AG08395 (cell line): ENCODE data around the gene RIMS4.

ENCODE experiments used
- DNase-seq: peaks from one replicate; pipeline ENCODE4 v3.0.0; 2012; ENCODE audit warnings: mixed read lengths, low spot score

The RIMS4 gene

DNA sequence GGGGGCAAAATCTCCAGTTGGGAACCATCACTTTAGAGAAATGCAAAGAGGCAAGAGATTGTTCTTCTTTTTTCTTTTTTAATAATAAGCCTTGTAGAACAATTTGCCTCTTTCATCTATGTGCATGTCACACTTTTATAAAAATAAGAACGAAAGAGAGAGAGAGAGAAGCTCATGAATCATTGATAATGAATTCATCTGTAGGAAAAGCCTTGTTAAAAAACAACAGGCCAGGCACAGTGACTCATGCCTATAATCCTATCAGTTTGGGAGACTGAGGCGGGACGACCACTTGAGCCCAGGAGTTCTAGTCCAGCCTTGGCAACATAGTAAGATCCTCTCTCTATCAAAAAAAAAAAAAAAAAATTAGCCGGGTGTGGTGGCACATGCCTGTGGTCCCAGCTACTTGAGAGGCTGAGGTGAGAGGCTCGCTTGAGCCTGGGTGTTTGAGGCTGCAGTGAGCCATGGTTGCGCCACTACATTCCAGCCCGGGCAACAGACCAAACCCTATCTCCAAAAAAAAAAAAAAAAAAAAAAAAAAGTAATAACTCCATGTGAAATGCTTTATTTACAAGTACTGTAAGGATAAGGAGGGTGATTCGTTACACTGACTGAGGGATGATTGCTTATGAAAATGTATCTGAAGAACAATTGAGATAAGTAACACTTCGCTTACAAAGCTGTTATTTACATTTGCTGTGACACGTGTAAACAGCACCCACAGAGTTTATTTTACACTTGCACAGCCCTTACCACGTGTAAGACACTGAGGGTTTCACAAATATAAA is 89.2 kb downstream of the RIMS4 start:
- peak; percentile 51 for DNase-seq

DNA sequence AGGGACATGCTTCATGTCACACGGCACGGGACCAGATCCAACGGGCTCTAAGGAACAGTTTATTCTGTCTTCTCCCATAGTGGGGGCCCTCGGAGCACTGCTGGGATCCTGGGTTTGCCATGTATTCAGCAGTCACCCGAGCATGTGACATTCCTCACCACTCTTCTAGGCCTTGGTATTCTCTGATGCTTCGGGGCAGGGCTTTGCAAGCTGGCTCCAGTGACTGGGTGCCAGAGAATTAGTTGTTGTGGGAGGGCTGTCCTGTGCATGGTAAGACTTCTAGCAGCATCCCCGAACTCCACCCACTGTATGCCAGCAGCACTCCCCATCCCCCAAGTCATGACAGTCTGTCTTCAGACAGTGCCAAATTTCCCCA is 89.7 kb downstream of the RIMS4 start:
- DNase-seq = peak; percentile 83

DNA sequence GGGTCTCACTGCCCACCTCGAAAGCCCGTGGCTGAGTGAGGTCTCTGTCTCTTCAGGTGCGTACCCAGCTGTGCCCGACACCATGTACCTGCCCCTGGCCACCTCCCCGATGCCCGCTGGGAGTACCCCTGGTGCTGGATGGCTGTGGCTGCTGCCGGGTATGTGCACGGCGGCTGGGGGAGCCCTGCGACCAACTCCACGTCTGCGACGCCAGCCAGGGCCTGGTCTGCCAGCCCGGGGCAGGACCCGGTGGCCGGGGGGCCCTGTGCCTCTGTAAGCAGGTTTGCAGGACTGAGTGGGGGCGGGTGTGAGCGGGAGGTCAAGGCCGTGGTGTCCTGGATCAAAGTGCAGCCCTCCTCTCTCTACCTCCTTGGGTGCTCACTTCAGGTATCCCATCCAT is 90.5 kb downstream of the RIMS4 start:
- DNase-seq = no peak

DNA sequence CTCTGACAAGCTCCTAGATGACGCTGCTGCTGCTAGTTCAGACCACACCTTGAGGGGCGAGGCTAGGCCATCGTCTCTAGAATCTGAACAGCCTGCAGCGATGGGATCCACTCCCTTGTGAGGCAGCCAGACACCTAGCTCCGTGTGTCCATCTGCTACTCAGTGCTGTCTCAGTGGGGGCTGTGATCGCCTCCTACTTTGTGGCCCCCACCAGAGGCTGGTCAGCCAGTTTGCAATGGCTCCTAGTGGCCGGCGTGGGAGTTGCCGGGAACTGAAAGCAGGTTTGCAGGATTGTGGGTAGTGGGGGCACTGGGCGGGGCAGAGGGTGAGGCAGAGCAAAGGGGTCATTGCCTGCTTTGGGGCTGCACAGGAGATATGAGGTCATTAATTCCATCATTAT is 92.4 kb downstream of the RIMS4 start:
- no peak for DNase-seq

DNA sequence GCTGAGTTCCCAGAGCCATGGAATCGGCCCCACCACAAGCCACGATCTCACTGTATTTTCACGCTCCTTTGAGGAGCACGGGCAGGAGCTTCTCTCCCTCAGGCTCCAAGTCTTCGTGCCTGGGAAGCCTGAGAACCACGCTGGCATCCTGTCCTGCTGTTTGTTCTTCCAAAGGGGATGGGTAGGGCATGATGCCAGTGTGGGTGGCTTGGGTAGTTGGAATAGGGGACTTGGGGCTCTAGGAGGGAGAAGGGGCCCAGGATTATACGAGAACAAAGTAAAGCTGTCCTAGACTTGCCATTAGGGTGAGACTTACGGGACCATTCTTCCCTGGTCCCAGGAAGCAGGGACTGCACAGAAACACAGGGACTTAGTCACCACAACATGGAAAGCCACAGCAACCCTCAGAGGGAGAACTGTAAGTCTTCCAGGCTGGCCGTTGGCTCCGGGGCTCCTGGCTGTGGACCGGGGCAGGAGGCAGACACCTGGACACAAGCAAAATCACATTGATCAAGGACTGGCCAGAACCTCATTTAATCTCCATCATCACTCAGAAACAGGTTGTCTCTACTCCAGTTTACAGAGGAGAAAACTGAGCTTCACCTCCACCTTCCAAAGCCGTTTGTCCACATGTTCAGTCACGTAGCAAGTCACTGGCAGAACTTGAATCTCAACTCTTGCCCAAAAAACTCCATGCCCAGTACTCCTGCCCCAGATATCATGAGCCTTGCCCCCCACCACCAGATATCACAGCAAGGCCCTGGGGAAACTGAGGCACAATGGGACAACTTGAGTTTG is 93.8 kb downstream of the RIMS4 start:
- DNase-seq = peak; percentile 37

DNA sequence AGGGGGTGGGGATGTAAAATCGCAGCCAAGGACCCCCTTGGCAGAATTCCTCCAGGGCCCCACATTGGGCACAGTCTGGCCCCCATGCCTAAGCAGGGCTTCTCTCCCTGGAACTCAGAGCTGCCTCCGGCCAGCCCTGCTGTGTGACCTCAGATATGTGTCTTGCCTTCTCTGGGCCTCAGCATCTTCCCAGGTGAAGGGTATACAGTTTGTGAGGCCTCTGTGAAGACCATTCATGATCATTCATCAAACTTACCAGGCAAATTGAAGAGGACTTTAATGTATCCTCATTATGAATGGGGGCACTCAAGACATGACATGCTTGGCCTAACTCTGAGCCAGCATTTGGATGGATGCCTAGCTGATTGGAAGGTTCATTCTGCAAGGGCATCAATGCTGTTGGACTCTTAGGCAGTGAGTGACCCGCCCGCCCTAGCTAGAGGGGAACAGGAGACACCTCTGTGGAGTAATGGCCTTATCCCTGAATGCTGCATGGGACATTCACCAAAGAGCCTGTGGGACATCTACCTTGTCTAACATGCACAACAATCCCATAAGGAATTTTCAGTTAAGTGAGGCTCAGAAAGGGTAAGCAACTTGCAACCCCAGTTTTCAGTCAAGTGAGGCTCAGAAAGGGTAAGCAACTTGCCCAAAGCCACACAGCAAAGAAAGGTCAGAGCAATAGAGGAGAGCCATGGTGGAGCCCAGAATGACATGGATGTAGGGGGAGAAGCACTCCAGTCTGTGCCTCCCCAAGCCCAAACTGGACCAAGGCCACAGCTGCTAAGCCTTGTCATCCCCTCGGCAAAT is 94.6 kb downstream of the RIMS4 start:
- no peak for DNase-seq

DNA sequence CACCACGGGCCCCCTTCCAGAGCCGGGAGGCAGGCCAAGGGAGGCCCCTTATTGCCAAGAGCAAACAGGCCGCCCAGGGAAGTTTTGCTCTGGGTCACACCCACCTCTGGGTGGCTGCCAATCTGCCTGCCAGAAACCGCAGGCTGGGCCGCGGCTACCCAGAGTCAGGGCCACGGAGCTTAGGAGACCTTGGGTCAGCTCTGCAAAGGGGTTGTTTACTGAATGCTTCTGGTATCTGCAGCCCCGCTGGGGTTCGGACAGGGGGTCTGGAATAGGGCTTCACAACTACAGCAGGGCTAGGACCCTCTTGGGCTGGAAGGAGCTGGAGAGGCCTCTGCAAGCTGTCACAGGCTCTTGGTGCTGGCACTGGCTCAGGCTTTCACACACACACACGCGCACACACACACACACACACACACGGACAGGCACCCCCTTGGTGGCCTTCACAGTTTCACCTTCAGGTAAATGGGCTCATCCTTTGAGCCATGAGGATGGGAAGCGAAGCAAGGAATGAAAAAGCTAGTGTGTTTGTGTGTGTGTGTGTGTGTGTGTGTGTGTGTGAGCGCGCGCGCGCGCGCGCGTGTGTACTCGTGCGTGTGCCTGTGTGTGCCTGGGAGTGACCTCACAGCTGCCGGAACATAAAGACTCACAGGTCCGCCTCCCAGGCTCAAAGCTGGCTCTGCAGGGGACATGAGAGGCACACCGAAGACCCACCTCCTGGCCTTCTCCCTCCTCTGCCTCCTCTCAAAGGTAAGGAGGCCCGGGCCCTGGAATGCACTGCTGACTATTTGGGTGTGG is 95.4 kb downstream of the RIMS4 start, which contains the start of gene CCN5:
Gene CCN5, plus strand, starts transcription at position 669 of the 798 bp plus-strand sequence. Its CDS starts 22 bp downstream, at position 691.
- peak; percentile 90 for DNase-seq

DNA sequence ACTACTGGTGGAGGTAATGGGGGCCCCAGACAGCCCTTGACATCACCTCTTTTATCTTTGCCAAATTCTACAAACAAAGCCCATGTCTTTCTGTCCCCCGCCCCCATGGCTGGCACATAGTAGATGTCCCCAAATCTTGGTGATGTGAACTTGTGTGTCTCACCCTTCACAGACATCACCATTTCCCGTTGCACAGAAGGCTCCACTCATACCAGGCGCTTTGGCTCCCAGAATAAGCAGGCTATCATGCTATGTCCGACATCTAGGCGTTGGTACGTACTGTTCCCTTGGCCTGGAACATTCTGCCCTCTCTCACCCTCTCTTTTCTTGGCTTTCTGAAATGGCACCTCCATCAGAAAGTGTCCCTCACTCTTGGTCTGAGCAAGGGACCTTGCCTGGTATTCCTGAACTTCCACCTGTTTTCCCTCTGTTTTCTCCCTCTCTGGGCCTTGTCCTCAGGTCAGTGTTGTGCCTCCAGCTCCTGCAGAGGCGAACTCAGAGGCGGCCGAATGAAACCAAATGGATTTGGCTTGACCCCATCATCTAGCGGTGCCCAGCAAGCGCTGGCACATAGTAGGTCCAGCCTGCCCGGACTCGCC is 96.1 kb downstream of the RIMS4 start:
- DNase-seq = no peak

DNA sequence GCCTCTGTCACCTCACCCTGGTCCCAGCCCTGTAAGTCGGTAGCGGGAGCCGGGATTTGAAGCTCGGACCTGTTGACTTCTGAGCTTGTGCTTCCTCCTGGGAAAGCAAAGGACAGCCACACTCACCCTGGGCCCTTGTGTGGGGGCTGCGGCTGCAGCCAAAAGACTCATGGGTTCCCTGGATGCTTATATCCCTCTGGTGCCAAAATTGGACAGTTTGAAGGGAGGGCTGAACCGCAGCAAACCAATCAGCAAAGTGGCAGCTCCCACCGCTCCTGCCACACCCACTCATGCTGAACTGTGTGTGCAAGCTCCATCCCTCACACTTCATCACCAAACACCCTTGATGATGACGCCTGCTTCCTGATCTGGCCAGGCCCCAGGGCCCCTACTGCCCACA is 99.1 kb downstream of the RIMS4 start:
- no peak for DNase-seq

DNA sequence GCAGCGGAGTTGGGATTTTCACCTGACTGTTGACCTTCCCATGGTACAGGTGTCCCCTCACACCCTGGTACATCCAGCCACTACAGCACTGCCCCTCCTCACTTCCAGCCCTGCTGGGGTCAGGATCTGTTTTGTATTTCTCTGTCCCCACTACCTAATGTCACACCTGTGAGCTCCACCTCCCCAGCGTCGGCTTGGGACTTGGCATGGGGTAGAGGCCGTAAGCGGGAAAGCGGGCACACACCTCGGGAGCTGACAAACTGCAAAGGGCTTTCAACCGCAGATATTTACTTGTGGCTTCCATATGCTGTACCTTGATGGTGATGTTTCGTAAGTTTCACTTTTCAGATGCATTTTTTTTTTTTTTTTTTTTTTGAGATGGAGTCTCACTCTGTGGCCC is 100.5 kb downstream of the RIMS4 start:
- DNase-seq = no peak

DNA sequence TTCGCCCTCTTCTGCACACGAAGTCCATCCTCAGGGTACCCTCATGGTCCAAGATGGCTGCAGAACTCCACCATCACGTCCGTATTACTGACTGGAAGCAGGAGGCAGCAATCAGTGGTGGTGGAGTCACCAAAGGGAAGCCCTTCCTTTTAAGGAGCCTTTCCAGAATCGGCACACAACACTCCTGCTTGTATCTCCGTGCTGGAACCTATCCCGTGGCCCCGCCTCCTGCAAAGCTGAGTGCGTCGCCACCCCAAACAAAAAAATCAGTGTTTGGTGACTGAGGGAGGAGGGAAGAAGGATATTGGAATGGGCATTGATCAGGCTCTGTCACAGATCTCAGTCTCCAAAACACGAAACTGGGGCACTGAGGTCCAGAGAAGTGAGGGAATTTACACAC is 101.0 kb downstream of the RIMS4 start:
- no peak for DNase-seq

DNA sequence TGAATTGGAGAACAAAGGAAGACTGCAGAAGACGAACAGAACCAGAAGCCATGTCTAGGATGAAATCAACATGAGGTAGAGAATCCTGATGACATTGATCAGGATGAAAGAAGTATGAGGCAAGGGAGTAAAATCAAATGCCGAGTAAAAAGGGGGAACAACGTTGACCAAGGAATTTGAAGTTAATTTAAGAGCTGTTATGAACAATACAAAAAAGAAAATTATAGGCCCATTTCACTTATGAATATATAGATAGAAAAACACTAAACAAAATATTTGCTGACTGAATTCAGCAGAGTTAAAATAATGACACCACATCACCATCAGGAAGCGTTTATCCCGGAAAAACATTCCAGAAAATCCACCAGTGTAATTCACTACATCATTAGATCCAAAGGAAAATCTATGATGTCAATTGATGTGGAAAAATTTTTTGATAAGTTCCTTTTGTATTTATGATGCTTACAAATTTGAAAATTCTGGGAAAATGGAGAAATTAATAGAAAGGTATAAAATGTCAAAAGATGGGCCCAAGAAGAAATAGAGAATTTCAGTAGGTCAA is 103.2 kb downstream of the RIMS4 start:
- no peak for DNase-seq

DNA sequence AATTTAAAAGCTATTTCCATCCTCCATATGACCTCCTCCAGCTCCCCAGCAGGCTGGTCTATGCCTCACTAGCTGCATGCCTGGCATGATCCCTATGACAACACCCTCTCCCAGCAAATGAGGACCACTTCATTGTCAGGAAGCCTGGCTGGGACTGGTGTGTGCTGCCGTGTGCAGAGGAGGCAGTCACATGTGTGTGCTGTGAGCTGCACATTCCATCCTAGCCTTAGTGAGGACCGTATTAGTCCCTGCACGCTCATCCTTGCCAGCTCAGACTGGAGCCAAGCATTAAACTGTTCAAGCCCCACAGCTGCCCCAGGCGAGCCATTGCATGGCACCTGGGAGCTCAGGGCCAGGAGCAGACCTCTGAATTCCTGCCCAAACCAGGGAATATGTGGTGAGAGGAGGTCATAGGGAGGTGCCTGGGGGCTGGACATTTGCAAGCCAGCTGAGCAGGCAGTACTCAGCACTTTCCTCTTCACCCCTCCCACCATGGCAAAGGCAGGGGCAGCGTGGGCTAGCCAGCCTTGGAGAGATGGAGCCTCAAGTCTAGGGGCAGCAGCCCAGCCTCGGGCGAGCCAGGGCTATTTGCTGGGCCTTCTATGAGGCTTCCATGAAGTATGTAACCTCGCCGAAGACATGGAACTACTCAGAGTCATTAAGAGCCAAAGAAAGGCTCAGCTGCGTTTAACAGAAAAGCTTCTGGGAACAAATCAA is 103.9 kb downstream of the RIMS4 start:
- DNase-seq = peak; percentile 78

DNA sequence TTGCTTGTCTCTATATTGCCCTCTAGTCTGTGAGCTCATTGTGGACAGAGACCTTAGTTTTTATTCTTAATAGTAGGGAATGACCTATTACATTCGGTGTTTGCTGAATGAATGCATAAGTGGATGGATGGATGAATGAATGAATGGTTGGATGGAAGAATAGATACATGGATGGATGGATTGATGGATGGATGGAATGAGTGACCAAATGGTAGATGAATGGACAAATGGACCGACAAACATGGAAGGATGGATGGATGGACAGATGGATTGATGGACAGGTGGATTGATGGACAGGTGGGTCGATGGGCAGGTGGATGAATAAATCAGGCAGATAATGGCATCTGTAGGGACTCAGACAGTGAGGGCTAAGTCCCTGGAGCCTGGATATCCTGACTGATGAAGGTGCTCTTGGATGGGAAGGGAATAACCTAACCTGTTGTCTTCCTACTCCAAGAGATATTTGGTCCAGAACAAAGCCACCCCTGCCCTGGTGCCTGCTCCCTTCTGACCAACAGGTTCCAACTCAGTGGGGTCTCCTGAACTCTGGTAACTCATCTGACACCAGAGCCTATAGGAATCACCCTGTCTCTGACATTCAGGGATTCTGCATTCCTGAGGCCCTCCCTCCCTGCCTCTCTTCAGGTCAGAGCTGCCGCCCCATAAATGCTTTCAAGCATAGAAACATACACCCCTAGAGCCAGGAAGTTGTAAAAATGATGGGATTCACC is 104.8 kb downstream of the RIMS4 start:
- DNase-seq = no peak

DNA sequence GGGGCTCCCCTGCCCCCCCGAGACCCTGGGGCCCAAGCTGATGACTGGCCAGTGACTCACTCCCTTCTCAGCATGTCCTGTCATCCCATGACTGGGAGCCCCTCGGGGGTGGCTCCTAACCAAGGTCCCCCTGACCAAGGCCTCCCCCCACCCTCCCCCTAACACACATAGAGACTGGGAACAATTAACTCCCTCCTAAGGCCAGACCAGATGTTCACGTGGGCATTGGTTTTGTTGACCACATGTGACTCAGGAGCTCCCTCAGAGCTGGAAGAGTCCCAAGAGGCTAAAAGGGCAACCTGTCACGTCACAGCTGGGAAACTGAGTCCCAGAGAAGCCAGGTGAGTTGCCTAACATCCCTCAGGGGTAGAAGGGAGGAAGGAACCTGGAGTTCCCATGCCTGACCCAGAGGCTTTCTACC is 105.8 kb downstream of the RIMS4 start:
- DNase-seq = peak; percentile 62

DNA sequence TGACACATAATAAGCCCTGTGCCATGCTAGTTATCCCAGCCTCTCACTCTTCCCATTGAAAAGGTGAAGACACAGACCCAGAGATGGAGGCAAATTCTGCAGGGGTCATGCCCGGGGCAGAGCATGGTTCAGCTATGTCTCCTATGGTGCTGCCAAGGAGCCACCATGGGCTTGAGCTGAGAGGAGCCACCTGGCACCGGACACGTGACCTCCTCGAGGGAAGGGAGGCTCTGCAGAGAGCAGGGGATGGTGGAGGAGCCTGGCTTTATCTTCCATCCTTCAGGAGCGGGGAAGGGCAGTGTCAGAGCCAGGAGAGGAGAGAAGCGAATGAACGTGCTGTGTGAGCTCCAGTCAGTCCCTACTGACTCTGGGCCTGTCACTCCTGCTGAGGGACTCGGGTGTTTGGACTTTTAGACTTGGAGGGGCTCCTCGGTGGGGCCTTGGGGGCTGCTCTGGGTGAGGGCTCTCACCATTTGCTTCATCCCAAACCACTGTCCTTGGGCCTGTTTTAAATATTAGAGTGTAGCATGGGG is 106.3 kb downstream of the RIMS4 start:
- DNase-seq = no peak

DNA sequence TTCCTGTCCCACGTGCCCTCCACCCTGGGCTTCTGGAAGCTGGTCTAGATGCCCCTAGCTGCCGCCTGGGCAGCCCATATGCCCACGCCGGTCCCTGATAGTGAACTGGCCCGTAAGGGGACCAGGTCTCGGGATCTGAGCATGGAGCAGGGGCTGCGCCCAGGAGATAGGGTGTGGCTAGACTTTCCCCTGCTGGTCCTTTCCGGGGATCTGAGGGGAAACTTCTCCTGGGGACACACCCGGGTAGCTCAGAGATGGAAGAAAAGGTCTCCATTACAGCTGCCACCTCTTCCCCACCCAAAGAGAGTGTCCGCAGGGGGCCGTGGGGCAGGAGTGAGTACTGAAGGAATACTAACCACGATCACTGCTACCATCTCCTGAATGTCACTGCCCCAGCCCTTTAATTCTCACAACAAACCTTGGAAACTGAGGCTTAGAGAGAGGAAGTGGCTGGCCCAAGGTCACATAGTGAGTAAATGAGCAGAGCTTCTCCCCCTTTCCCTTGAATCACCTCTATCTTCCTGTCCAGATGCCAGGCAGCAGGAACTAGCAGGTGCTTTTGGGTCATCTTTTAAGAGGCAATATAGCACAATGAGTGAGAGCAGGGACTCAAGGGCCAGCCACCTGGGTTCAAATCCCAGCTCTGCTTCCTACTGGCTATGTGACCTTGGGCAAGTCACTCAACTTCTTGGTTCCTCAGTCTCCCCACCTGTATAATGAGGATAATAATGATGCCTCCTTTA is 107.0 kb downstream of the RIMS4 start:
- no peak for DNase-seq

DNA sequence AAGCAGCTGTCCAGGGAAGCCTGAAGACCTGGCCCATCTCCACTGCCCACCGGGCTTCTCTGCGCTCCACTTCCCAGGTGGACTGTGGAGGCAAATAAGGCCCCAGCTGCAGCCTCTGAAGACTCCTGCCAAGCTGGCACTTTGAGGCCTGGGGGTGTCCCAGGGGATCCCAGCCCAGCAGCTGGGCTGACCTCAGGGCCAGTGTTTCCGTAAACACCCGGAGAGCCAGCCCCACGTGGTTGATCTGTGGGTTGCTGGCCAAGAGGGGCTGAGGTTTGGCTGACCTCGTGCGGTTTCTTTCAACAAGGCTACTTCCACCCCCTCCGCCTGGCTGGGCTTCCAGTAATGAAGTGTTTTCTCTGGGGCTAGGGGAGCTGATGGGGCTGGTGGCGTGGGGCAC is 107.6 kb downstream of the RIMS4 start:
- peak; percentile 96 for DNase-seq

DNA sequence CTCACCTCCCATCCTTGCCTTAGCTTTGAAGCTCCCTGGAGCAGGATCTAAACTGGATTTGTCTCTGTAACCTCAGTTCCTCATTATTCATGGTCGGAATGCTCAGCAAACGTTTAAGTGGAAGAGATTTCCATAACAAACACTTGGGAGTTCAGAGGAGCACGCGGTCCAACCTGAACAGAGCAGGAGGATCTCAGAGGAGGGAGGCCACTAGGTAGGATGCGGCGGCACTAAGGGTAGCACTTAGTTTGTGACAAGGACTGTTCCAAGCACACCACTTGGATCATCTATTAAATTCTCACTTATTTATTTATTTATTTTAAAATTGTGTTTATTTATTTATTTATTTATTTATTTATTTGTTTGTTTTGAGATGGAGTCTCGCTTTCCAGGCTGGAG is 108.5 kb downstream of the RIMS4 start:
- DNase-seq = no peak
